DND-41 (cell line): ENCODE results near the gene RAB30.

ENCODE experiments used
- ATAC-seq: fragments of 200-7000 bp; cut with Tn5 transposase; 3 replicates; pipeline ENCODE4 v1.9.1; 2021; ENCODE audit warnings: low read depth; ENCODE audit not compliant: insufficient read depth
- DNase-seq: peaks from one replicate; pipeline ENCODE4 v3.0.0-alpha.2; 2020
- H2AFZ ChIP-seq: 2 replicates; pipeline ENCODE4 v1.6.0; 2012; ENCODE audit warnings: low read depth, low read length
- H3K27ac ChIP-seq: 2 replicates; pipeline ENCODE4 v1.5.1; 2012; ENCODE audit warnings: low read length, inconsistent platforms
- H3K27me3 ChIP-seq: fragments of 200-600 bp; sonication (generic); 2 replicates; pipeline ENCODE4 v1.6.0; 2012; ENCODE audit warnings: low read length, mild to moderate bottlenecking, inconsistent platforms; ENCODE audit not compliant: insufficient read depth, poor library complexity
- H3K36me3 ChIP-seq: 2 replicates; pipeline ENCODE4 v1.5.1; 2012; ENCODE audit warnings: low read length, inconsistent platforms; ENCODE audit not compliant: insufficient read depth
- H3K4me1 ChIP-seq: 2 replicates; pipeline ENCODE4 v1.5.1; 2012; ENCODE audit warnings: mild to moderate bottlenecking, low read length; ENCODE audit not compliant: insufficient read depth
- H3K4me2 ChIP-seq: 2 replicates; pipeline ENCODE4 v1.6.0; 2012; ENCODE audit warnings: mild to moderate bottlenecking, moderate library complexity, low read length, inconsistent platforms; ENCODE audit not compliant: insufficient read depth
- H3K4me3 ChIP-seq, 2 experiments: fragments of 200-600 bp in 1 of 2; shearing (Covaris generic) in 1 of 2; 2 replicates each; pipeline ENCODE4 v1.5.1; 2012 to 2016; ENCODE audit warnings: inconsistent platforms in 2 of 2, low read length in 2 of 2, mild to moderate bottlenecking in 2 of 2, low read depth in 1 of 2, moderate library complexity in 1 of 2
- H3K79me2 ChIP-seq: 2 replicates; pipeline ENCODE4 v1.6.0; 2012; ENCODE audit warnings: low read length, inconsistent platforms; ENCODE audit not compliant: insufficient read depth
- H3K9ac ChIP-seq: 2 replicates; pipeline ENCODE4 v1.6.0; 2012; ENCODE audit warnings: low read depth, mild to moderate bottlenecking, inconsistent platforms, low read length, moderate library complexity
- H3K9me3 ChIP-seq: 2 replicates; pipeline ENCODE4 v1.5.1; 2012; ENCODE audit warnings: low read length, moderate library complexity, mild to moderate bottlenecking, inconsistent platforms; ENCODE audit not compliant: insufficient read depth, severe bottlenecking
- H4K20me1 ChIP-seq: 2 replicates; pipeline ENCODE4 v1.6.0; 2012; ENCODE audit warnings: low read length; ENCODE audit not compliant: insufficient read depth
- CTCF ChIP-seq: IDR thresholded peaks from 2 replicates; pipeline ENCODE4 v1.5.1; 2012; ENCODE audit warnings: borderline replicate concordance, low read length, moderate library complexity, mild to moderate bottlenecking; ENCODE audit not compliant: poor library complexity, severe bottlenecking; ENCODE audit errors: extremely low read depth
- EZH2 ChIP-seq: IDR thresholded peaks from 3 replicates; pipeline ENCODE4 v1.6.1; 2012; ENCODE audit warnings: borderline replicate concordance, low read depth, mild to moderate bottlenecking, moderate library complexity, low read length, inconsistent platforms; ENCODE audit not compliant: severe bottlenecking

The RAB30 gene

GRCh38 chr11:83097429-83098075 is 25.9 kb upstream of the RAB30 start:
- TF ChIP-seq CTCF (no peak), EZH2 (no peak)
- no peak for ATAC-seq
- H3K36me3 ChIP-seq, result no peaks in the 10 kb centered on the region
- H3K9ac ChIP-seq, result no peak overlapping the region
- no peak overlapping the region for H3K27ac ChIP-seq
- H3K9me3 ChIP-seq, result no peaks in the 10 kb centered on the region
- no peak overlapping the region for H3K4me2 ChIP-seq
- no peaks in the 10 kb centered on the region for H3K4me1 ChIP-seq
- no peaks in the 10 kb centered on the region for H4K20me1 ChIP-seq
- DNase-seq, result no peak
- no peaks in the 10 kb centered on the region for H3K79me2 ChIP-seq
- no peak overlapping the region for H3K4me3 ChIP-seq
- H3K27me3 ChIP-seq, result peaks cover under 1% of the 10 kb centered on the region
- no peak overlapping the region for H2AFZ ChIP-seq

- no peaks in the 10 kb centered on the region for H4K20me1 ChIP-seq
- H3K27ac ChIP-seq, result no peak overlapping the region
Observed at GRCh38 chr11:83093634-83094033, 21.9 kb upstream of the RAB30 start.

GRCh38 chr11:83092488-83093384 is 21.0 kb upstream of the RAB30 start:
- Histone ChIP-seq H4K20me1 (no peaks in the 10 kb centered on the region), H3K79me2 (no peaks in the 10 kb centered on the region), H3K4me1 (no peaks in the 10 kb centered on the region), H3K27ac (no peak overlapping the region), H3K27me3 (no peaks in the 10 kb centered on the region), H3K9ac (no peak overlapping the region), H3K4me2 (no peak overlapping the region), H3K9me3 (no peaks in the 10 kb centered on the region), H2AFZ (no peak overlapping the region), H3K36me3 (no peaks in the 10 kb centered on the region), H3K4me3 (no peak overlapping the region)
- DNase-seq (no peak), ATAC-seq (no peak)
- TF ChIP-seq EZH2 (no peak), CTCF (no peak)

More at GRCh38 chr11:83093634-83094033, 21.9 kb upstream of the RAB30 start:
- Histone ChIP-seq H2AFZ (no peak overlapping the region), H3K4me3 (no peak overlapping the region), H3K4me1 (no peaks in the 10 kb centered on the region), H3K27me3 (no peaks in the 10 kb centered on the region), H3K36me3 (no peaks in the 10 kb centered on the region), H3K79me2 (no peaks in the 10 kb centered on the region), H3K9me3 (no peaks in the 10 kb centered on the region), H3K9ac (no peak overlapping the region), H3K4me2 (no peak overlapping the region)
- ATAC-seq (no peak), DNase-seq (no peak)
- TF ChIP-seq EZH2, result no peak
- no peak for TF ChIP-seq CTCF
